Midbrain (tissue), 1 donor: ENCODE measurements around the gene DPEP3.

ENCODE experiments used
- DNase-seq: peaks from one replicate; lab custom pipeline; 2025; lab: John Stamatoyannopoulos, UW

DPEP3 gene

DNA sequence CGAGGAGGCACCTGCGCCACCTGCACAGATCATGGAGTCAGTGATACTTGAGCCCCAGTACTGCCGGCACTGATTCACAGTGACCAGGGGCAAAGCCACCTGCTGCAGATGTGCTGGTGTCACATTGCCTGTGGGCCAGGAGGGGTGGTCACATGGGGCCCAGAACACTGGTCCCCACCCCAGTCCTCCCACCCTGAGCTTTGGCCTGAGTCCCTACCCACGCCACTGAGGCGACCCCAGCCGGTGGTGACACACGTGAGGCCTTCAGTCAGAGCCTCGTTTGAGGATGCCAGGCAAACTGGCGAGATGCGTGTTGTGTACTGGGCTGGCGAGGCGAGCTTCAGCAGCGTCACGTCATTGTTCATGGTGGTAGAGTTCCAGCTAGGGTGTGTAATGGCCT is 50.1 kb downstream of the DPEP3 start:
- DNase-seq, result no peak

DNA sequence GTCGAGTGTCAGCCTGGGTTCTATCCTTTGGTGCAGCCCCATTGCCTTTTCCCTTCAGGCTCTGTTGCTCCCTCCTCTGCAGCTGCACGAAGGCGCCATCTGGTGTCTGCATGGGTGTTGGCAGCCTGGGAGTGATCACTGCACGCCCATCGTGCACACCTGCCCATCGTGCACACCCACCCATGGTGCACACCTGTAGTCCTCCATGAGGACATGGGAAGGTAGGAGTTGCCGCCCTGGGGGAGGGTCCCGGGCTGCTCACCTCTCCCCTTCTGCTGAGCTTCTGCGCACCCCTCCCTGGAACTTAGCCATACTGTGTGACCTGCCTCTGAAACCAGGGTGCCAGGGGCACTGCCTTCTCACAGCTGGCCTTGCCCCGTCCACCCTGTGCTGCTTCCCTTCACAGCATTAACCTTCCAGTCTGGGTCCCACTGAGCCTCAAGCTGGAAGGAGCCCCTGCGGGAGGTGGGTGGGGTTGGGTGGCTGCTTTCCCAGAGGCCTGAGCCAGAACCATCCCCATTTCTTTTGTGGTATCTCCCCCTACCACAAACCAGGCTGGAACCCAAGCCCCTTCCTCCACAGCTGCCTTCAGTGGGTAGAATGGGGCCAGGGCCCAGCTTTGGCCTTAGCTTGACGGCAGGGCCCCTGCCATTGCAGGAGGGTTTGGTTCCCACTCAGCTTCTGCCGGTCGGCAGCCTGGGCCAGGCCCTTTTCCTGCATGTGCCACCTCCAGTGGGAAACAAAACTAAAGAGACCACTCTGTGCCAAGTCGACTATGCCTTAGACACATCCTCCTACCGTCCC is 51.5 kb downstream of the DPEP3 start:
- peak; percentile 71 for DNase-seq

- no peak for DNase-seq
Observed at GRCh38 chr16:67928147-67928546, 52.2 kb downstream of the DPEP3 start.

- no peak for DNase-seq
Observed at GRCh38 chr16:67927131-67927941, 53.0 kb downstream of the DPEP3 start.

GRCh38 chr16:67926181-67926750 is 54.0 kb downstream of the DPEP3 start:
- peak; percentile 27 for DNase-seq
